Vagina (tissue), 2 donors: ENCODE results near the gene ADARB2.

Experiments used
- POLR2A ChIP-seq, 2 donors: fragments of 450-650 bp; IDR thresholded peaks; one replicate each; pipeline ENCODE4 v1.6.1; 2017; ENCODE audit warnings: antibody characterized with exemption in 2 of 2, mild to moderate bottlenecking in 2 of 2, moderate library complexity in 2 of 2
- POLR2AphosphoS5 ChIP-seq, 2 donors: sonication (generic); formaldehyde crosslinking; IDR thresholded peaks; one replicate each; pipeline ENCODE4 v1.9.0; 2017; ENCODE audit warnings: antibody characterized with exemption in 2 of 2, mild to moderate bottlenecking in 2 of 2, low read depth in 1 of 2; ENCODE audit not compliant: insufficient read depth in 1 of 2
- TF ChIP-seq, protein P1 (sequence below), 3 experiments: fragments of 450-650 bp in 2 of 3; fragments of 200-600 bp in 1 of 3; sonication (generic) in 1 of 3; IDR thresholded peaks; one replicate each; pipeline ENCODE4 v1.5.1; 2017 to 2019; ENCODE audit warnings: antibody characterized with exemption in 3 of 3, mild to moderate bottlenecking in 2 of 3, moderate library complexity in 2 of 3

DNA sequence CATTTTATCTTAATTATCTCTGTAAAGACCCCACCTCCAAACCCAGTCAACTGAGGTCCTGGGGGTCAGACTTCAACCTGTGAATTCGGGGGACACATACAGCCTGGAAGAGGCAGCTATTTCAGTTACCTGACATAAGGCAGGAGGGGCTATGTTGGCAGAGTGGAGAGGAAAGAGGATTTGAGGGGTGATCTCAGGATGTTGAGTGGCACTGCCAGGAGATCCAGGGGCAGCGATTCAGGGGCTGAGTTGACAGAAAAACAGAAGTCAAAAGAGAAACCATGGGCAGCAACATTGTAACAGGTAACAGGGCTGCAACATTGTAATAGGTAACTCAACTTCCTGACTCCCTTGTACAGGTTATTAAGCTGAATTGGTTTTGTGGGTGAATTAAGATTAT is 162.6 kb downstream of the ADARB2 start:
- TF ChIP-seq, protein P1, sequence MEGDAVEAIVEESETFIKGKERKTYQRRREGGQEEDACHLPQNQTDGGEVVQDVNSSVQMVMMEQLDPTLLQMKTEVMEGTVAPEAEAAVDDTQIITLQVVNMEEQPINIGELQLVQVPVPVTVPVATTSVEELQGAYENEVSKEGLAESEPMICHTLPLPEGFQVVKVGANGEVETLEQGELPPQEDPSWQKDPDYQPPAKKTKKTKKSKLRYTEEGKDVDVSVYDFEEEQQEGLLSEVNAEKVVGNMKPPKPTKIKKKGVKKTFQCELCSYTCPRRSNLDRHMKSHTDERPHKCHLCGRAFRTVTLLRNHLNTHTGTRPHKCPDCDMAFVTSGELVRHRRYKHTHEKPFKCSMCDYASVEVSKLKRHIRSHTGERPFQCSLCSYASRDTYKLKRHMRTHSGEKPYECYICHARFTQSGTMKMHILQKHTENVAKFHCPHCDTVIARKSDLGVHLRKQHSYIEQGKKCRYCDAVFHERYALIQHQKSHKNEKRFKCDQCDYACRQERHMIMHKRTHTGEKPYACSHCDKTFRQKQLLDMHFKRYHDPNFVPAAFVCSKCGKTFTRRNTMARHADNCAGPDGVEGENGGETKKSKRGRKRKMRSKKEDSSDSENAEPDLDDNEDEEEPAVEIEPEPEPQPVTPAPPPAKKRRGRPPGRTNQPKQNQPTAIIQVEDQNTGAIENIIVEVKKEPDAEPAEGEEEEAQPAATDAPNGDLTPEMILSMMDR (IDR thresholded peaks at IDR 0.05), result no peak
- no peak for TF ChIP-seq POLR2AphosphoS5 (IDR thresholded peaks at IDR 0.05; ENCODE audit: insufficient read depth in 1 of 2, low read depth in 1 of 2)
- no peak for TF ChIP-seq POLR2A (IDR thresholded peaks at IDR 0.05)
